MM.1S (cell line): ENCODE measurements around the gene HNRNPLL.

Experiments used
- CTCF ChIP-seq: fragments of 300-600 bp; sonication (generic); IDR thresholded peaks from 2 replicates; pipeline ENCODE4 v1.5.1; 2016; ENCODE audit warnings: antibody characterized with exemption, low read length, mixed read lengths
- EZH2 ChIP-seq: fragments of 300-600 bp; sonication (generic); optimal IDR thresholded peaks from 2 replicates; pipeline ENCODE3; 2017; ENCODE audit warnings: low read depth, mild to moderate bottlenecking, antibody characterized with exemption, low read length, mixed read lengths
- EZH2phosphoT487 ChIP-seq: fragments of 300-600 bp; sonication (generic); IDR thresholded peaks from 2 replicates; pipeline ENCODE4 v1.6.1; 2018; ENCODE audit warnings: antibody characterized with exemption, low read length

- TF ChIP-seq CTCF (no peak), EZH2 (no peak), EZH2phosphoT487 (no peak)
Measured at GRCh38 chr2:38551746-38552145, 51.0 kb downstream of the HNRNPLL start.
